ENCODE data around the gene PPIH. TPM values are rescaled to one million over a fixed set of nuclear protein-coding genes. Genes with fewer than 3 reads are reported as not detected.

The PPIH gene
- total and polyA plus RNA-seq, 10 of the 15 experiments (the other 5 are each of a cell fraction or from before 2014, with no cell fraction given): 75.1 to 172 (median 122) TPM

- TF ChIP-seq SKIL (IDR thresholded peaks at IDR 0.05; ENCODE audit: low read depth, poor library complexity, severe bottlenecking): no peak
- no peak for TF ChIP-seq IRF4 (IDR thresholded peaks at IDR 0.05; ENCODE audit: low read depth, low read length)
- TF ChIP-seq USF1 (IDR thresholded peaks at IDR 0.05; ENCODE audit: borderline replicate concordance, extremely low read length, insufficient read depth, low read depth, low read length): no peak
- no peak for TF ChIP-seq IKZF1 (conservative IDR thresholded peaks at IDR 0.05)
These were observed 40.0 kb downstream of the PPIH start (continued) for GRCh38 chr1:42698081-42698813.

- CTCF ChIA-PET: interaction anchor here (1.4 kb wide), 1 partner anchor 9 kb away, joined by 4 read pairs; no protein-coding TSS in a partner anchor
- no peak for ATAC-seq
These were observed 41.8 kb downstream of the PPIH start for GRCh38 chr1:42700006-42700405.

More at GRCh38 chr1:42700006-42700405, 41.8 kb downstream of the PPIH start:
- ChIA-PET RAD21 (ENCODE audit: unreplicated experiment) (no interaction called here), SMC1A (ENCODE audit: uncharacterized antibody, unreplicated experiment) (interaction anchor here (1.8 kb wide), 1 partner anchor 10 kb away, joined by 4 read pairs; no protein-coding TSS in a partner anchor), POLR2A (no interaction called here)
- no peak overlapping the region for H3K4me3 ChIP-seq
- TF ChIP-seq POLR2A (IDR thresholded peaks at IDR 0.05; ENCODE audit: low read depth, low read length) (no peak; the same call in 1 of the 2 replicates), EP300 (IDR thresholded peaks at IDR 0.05; ENCODE audit: borderline replicate concordance in 1 of 2, control insufficient read depth in 1 of 2, low read depth in 2 of 2, low read length in 2 of 2) (no peak), RAD21 (IDR thresholded peaks at IDR 0.05; ENCODE audit: insufficient read depth, low read depth, low read length) (no peak), POLR2AphosphoS5 (IDR thresholded peaks at IDR 0.05; ENCODE audit: low read length) (peak; percentile 25; the same call in 1 of the 2 replicates), KDM1A (IDR thresholded peaks at IDR 0.05; ENCODE audit: borderline replicate concordance) (no peak)
- no peak overlapping the region for H3K27ac ChIP-seq (ENCODE audit: control insufficient read depth, insufficient read depth)
- H3K79me2 ChIP-seq (ENCODE audit: control insufficient read depth, insufficient read depth, low read length): peaks cover 10% of the 10 kb centered on the region
- H2AFZ ChIP-seq (ENCODE audit: control insufficient read depth, low read depth, low read length): no peak overlapping the region
- no peaks in the 10 kb centered on the region for H3K4me1 ChIP-seq (ENCODE audit: control insufficient read depth, insufficient read depth, low read length)
- H3K4me2 ChIP-seq (ENCODE audit: control insufficient read depth, insufficient read depth): no peak overlapping the region
- FAIRE-seq (no peak), DNase-seq (ENCODE audit: low read depth, low spot score) (no peak)
- in situ Hi-C loops (cut with MboI) (no loop called here), intact Hi-C loops (cut with micrococcal nuclease; ENCODE audit: unreplicated experiment) (no loop called here)
- no TSS peak for BruUV-seq (replicated peaks)
- H3K9ac ChIP-seq (ENCODE audit: control insufficient read depth, insufficient read depth, low read length): no peak overlapping the region
- no peaks in the 10 kb centered on the region for H3K27me3 ChIP-seq (replicated peaks in 1 of 2; ENCODE audit: control insufficient read depth in 2 of 2, insufficient read depth in 2 of 2, low read length in 1 of 2)
- no peaks in the 10 kb centered on the region; the same call in 1 of the 2 replicates for H4K20me1 ChIP-seq (ENCODE audit: control insufficient read depth, insufficient read depth)
- H3K9me3 ChIP-seq (replicated peaks; ENCODE audit: control insufficient read depth, insufficient read depth, low read length): no peaks in the 10 kb centered on the region
- H3K36me3 ChIP-seq (ENCODE audit: control insufficient read depth in 2 of 2, insufficient read depth in 2 of 2, low read length in 1 of 2): peaks cover 19 to 50% of the 10 kb centered on the region in 2 experiments
